LNCAP (cell line): Measurements from ENCODE around the gene TVP23C.

Experiments
- CTCF ChIP-seq: fragments of 450-650 bp; IDR thresholded peaks from 2 replicates; pipeline ENCODE4 v1.5.1; 2017; ENCODE audit warnings: mild to moderate bottlenecking

TVP23C gene

GRCh38 chr17:15456972-15457722, 106.1 kb downstream of the TVP23C start:
- TF ChIP-seq CTCF = no peak

- TF ChIP-seq CTCF = no peak
Measured at GRCh38 chr17:15456496-15456895, 106.8 kb downstream of the TVP23C start.

GRCh38 chr17:15454346-15454745, 108.9 kb downstream of the TVP23C start:
- no peak for TF ChIP-seq CTCF

- no peak for TF ChIP-seq CTCF
Measured at GRCh38 chr17:15453782-15454181, 109.5 kb downstream of the TVP23C start.

- no peak for TF ChIP-seq CTCF
Measured at GRCh38 chr17:15453246-15453645, 110.0 kb downstream of the TVP23C start.

- no peak for TF ChIP-seq CTCF
Measured at GRCh38 chr17:15452746-15453145, 110.5 kb downstream of the TVP23C start.
